ENCODE data around the gene KRT15. TPM values are rescaled to one million over a fixed set of nuclear protein-coding genes. Genes with fewer than 3 reads are reported as not detected.

Gene KRT15
- polyA plus RNA-seq, 1 of the 3 experiments (the other 2 are of a cell fraction) = 16.9 TPM

GRCh38 chr17:41537614-41537954, 18.9 kb upstream of the KRT15 start:
- CTCF ChIA-PET = interaction anchor here (0.8 to 5.4 kb wide), 7 partner anchors 8 to 125 kb away, joined by 3 to 76 read pairs (median 4); partner anchors contain the start of gene KRT19

More at GRCh38 chr17:41537614-41537954, 18.9 kb upstream of the KRT15 start:
- TF ChIP-seq JUND (IDR thresholded peaks at IDR 0.05) = no peak
- TF ChIP-seq CHD2 (IDR thresholded peaks at IDR 0.05; ENCODE audit: low read length, partially characterized antibody) = no peak
- TF ChIP-seq RAD21 (IDR thresholded peaks at IDR 0.05; ENCODE audit: low read length) = no peak
- TF ChIP-seq FOXM1 (IDR thresholded peaks at IDR 0.05; ENCODE audit: low read depth) = no peak
- TF ChIP-seq CTCF (IDR thresholded peaks at IDR 0.05) = no peak
- no peak for TF ChIP-seq GATA2 (CRISPR knock-in tag; IDR thresholded peaks at IDR 0.05)
- no peak for TF ChIP-seq ELF1 (IDR thresholded peaks at IDR 0.05)
- no peak for TF ChIP-seq POLR2AphosphoS5 (IDR thresholded peaks at IDR 0.05; ENCODE audit: low read depth, low read length)
- TF ChIP-seq IRF3 (IDR thresholded peaks at IDR 0.05; ENCODE audit: low read depth, low read length) = no peak
- TF ChIP-seq MAX (IDR thresholded peaks at IDR 0.05; ENCODE audit: low read depth) = no peak
- no peak for TF ChIP-seq USF1 (IDR thresholded peaks at IDR 0.05; ENCODE audit: borderline replicate concordance, low read depth)
- TF ChIP-seq RXRA (IDR thresholded peaks at IDR 0.05; ENCODE audit: borderline replicate concordance, low read depth) = no peak
- TF ChIP-seq MEF2A (IDR thresholded peaks at IDR 0.05; ENCODE audit: borderline replicate concordance, low read depth) = no peak
- no peak for TF ChIP-seq USF2 (IDR thresholded peaks at IDR 0.05; ENCODE audit: borderline replicate concordance, low read depth, low read length)
- TF ChIP-seq TAF1 (IDR thresholded peaks at IDR 0.05; ENCODE audit: borderline replicate concordance, low read depth, low read length) = no peak
- TF ChIP-seq NRF1 (IDR thresholded peaks at IDR 0.05; ENCODE audit: low read depth, low read length) = no peak
- no peak for TF ChIP-seq TCF12 (IDR thresholded peaks at IDR 0.05)
- no peak for TF ChIP-seq FOXJ3 (CRISPR knock-in tag; IDR thresholded peaks at IDR 0.05)
- TF ChIP-seq ZBTB33 (IDR thresholded peaks at IDR 0.05; ENCODE audit: borderline replicate concordance, low read depth) = no peak
- no peak for TF ChIP-seq EP300 (IDR thresholded peaks at IDR 0.05; ENCODE audit: borderline replicate concordance in 1 of 2, low read depth in 1 of 2, low read length in 1 of 2)
- H3K4me2 ChIP-seq = no peak overlapping the region
- DNase-seq = no peak
- POLR2A ChIA-PET = no interaction called here
- H3K79me2 ChIP-seq (ENCODE audit: insufficient read depth) = no peaks in the 10 kb centered on the region
- H3F3A ChIP-seq (replicated peaks; ENCODE audit: insufficient read depth) = peaks cover 24% of the 10 kb centered on the region
- H3K9ac ChIP-seq = no peak overlapping the region
- H3K4me3 ChIP-seq (ENCODE audit: low read depth in 2 of 2, low read length in 1 of 2) = no peak overlapping the region
- no peak overlapping the region for H2AFZ ChIP-seq (ENCODE audit: low read depth)
- no peaks in the 10 kb centered on the region for H4K20me1 ChIP-seq (ENCODE audit: insufficient read depth)
- peaks cover 17 to 37% of the 10 kb centered on the region in 2 experiments; a peak in 3 of 4 replicates for H3K4me1 ChIP-seq (ENCODE audit: control insufficient read depth in 1 of 2, insufficient read depth in 2 of 2, low read depth in 1 of 2, low read length in 1 of 2)
- H3K9me3 ChIP-seq = no peaks in the 10 kb centered on the region
- no peaks in the 10 kb centered on the region for H3K27me3 ChIP-seq (ENCODE audit: insufficient read depth)
- H3K36me3 ChIP-seq (replicated peaks in 1 of 2; ENCODE audit: control insufficient read depth in 1 of 2, insufficient read depth in 2 of 2, low read length in 1 of 2) = no peaks in the 10 kb centered on the region
- H3K9me2 ChIP-seq = no peaks in the 10 kb centered on the region
- H3K27ac ChIP-seq (ENCODE audit: low read depth in 2 of 2, low read length in 1 of 2) = peak overlapping the region in 1 of 2 experiments; percentile 77; a peak in 2 of 4 replicates
- 95% methylated on average over 7 of the region's 7 CpGs for WGBS (ENCODE audit: low lambda C conversion rate)

Data from SK-N-SH (cell line).